Aorta (tissue), 5 donors: ENCODE results near the gene NFE2L1. TPM values are rescaled to one million over a fixed set of nuclear protein-coding genes. Genes with fewer than 3 reads are reported as not detected.

Source experiments
- ATAC-seq: fragments of 200-7000 bp; cut with Tn5 transposase; one replicate; pipeline ENCODE4 v1.9.1; 2022; ENCODE audit warnings: moderate library complexity; ENCODE audit not compliant: low FRiP score
- DNase-seq, 2 donors: peaks; one replicate each; pipeline ENCODE4 v3.0.0-alpha.2; 2020
- H3K27ac ChIP-seq, 2 donors: one replicate each; pipeline ENCODE4 v1.5.1; 2013; ENCODE audit warnings: low read length in 2 of 2, mild to moderate bottlenecking in 2 of 2, moderate library complexity in 2 of 2, control low read depth in 1 of 2, inconsistent platforms in 1 of 2, low read depth in 1 of 2
- H3K27me3 ChIP-seq, 2 donors: one replicate each; pipeline ENCODE4 v1.6.1; 2013; ENCODE audit warnings: control low read depth in 1 of 2, low read length in 1 of 2, mild to moderate bottlenecking in 1 of 2, moderate library complexity in 1 of 2; ENCODE audit not compliant: insufficient read depth in 2 of 2, control insufficient read depth in 1 of 2
- H3K36me3 ChIP-seq, 2 donors: one replicate each; pipeline ENCODE4 v1.6.1; 2013; ENCODE audit warnings: control low read depth in 1 of 2, low read length in 1 of 2, mild to moderate bottlenecking in 1 of 2; ENCODE audit not compliant: insufficient read depth in 2 of 2, control insufficient read depth in 1 of 2
- H3K4me1 ChIP-seq, 2 donors: one replicate each; pipeline ENCODE4 v1.6.1; 2013; ENCODE audit warnings: low read length in 2 of 2, control low read depth in 1 of 2, mild to moderate bottlenecking in 1 of 2, moderate library complexity in 1 of 2; ENCODE audit not compliant: insufficient read depth in 2 of 2, control insufficient read depth in 1 of 2
- H3K4me3 ChIP-seq, 2 donors: one replicate each; pipeline ENCODE4 v1.5.1; 2013; ENCODE audit warnings: low read length in 2 of 2, control low read depth in 1 of 2, mild to moderate bottlenecking in 1 of 2
- H3K9me3 ChIP-seq: one replicate; pipeline ENCODE4 v1.6.1; 2013; ENCODE audit warnings: mild to moderate bottlenecking, low read length; ENCODE audit not compliant: control insufficient read depth
- WGBS, 2 donors: extraction: QIAGEN DNeasy Blood & Tissue Kit; methylation state at CpG; one replicate each; pipeline ENCODE4 v1.1.7; 2013; 5-methylcytosine and 5-hydroxymethylcytosine counted together
- intact Hi-C, 2 donors: fragments of 100-400 bp; cut with DNase I; formaldehyde crosslinking; loops; one replicate each; pipeline versions ENCODE4 v1.14.2 to v1.15.0; 2022
- polyA plus RNA-seq, 2 donors: library from polyadenylated mRNA; stranded (reverse); fragments of 200-250 nt; gene quantifications; one replicate each; pipeline ENCODE4 v1.2.3, GENCODE V29; 2013
- total RNA-seq, 2 donors: library from RNA; stranded (reverse); fragmentation: NEBNext Ultra II Directional; extraction: Animal tissue kit (Norgen Biotek cat#: 25700); gene quantifications; one replicate each; pipeline ENCODE4 v1.2.1, GENCODE V29; 2021
- donor health status: healthy with polysubstance abuse.
- donor health status: Bipolar disorder and iron deficiency.
- donor health status: DM: no; HTN: no; CAD: no.
- donor health status: DM: no; HTN: no; CAD: no.
- donor health status: DM: yes; HTN: yes; CAD: no.

The NFE2L1 gene
- total and polyA plus RNA-seq, 4 donors, result 80.6 to 250 (median 122) TPM

DNA sequence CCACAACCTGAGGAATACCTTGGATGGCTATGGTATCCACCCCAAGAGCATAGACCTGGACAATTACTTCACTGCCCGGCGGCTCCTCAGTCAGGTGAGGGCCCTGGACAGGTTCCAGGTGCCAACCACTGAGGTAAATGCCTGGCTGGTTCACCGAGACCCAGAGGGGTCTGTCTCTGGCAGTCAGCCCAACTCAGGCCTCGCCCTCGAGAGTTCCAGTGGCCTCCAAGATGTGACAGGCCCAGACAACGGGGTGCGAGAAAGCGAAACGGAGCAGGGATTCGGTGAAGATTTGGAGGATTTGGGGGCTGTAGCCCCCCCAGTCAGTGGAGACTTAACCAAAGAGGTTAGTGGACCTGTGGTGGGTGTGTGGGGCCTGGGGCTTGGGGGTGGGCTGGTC lies 3.1 kb downstream of the NFE2L1 start:
- no peaks in the 10 kb centered on the region for H3K27me3 ChIP-seq
- 53 to 59% methylated on average over 10 of the region's 10 CpGs for WGBS, 2 donors
- DNase-seq (no peak), ATAC-seq (no peak)
- H3K4me1 ChIP-seq, result peaks cover 5 to 11% of the 10 kb centered on the region in 2 donors
- intact Hi-C loops, result no loop called here
- no peaks in the 10 kb centered on the region for H3K9me3 ChIP-seq
- peak overlapping the region; percentile 12 to 49 for H3K27ac ChIP-seq
- H3K36me3 ChIP-seq, result no peaks in the 10 kb centered on the region
- no peak overlapping the region for H3K4me3 ChIP-seq

DNA sequence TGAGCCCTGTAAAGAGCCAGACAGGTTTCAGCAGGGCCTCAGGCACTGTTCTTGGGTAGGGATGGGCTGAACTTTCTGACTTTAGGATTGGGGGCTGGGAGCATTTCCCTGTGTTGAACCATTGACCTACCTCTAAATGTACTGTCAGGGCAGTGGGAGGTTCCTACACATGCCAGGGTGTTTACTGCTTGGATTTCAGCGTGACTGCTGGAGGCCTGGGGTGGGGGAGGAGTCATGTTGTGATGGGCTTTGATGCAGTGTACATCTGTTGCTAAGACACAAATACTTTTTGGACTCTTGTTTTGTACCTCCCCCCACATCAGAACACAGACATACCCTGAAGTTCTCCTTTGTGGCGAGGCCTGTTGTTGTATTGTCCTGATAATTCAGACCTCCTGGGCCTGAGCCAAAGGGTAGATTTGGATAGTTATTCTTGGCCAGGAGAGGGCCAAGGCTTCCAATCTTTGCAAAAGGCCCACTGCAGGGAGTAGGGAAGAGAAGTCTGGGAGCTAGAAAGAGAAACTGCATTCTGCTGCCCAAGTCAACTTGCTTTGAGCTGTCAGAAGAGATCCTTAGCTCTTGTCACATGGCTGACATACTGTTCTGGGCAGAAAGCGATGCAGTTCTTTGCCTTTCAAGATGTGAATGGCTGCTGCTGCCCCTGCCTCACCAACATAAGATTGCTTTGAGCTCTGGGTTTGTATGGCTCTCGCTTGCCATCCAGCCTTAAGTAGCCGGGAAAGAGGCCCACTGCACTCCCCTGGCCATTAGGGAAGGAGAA lies 3.7 kb downstream of the NFE2L1 start:
- Histone ChIP-seq H3K4me3 (no peak overlapping the region), H3K4me1 (peaks cover 5 to 11% of the 10 kb centered on the region in 2 donors), H3K27ac (peak overlapping the region; percentile 38 to 49), H3K27me3 (no peaks in the 10 kb centered on the region), H3K36me3 (no peaks in the 10 kb centered on the region), H3K9me3 (no peaks in the 10 kb centered on the region)
- ATAC-seq (peak; percentile 17), DNase-seq (peak in 1 of 2 donors; percentile 71)
- WGBS, 2 donors, result 3 to 8% methylated on average over 5 of the region's 5 CpGs
- intact Hi-C loops, result no loop called here

DNA sequence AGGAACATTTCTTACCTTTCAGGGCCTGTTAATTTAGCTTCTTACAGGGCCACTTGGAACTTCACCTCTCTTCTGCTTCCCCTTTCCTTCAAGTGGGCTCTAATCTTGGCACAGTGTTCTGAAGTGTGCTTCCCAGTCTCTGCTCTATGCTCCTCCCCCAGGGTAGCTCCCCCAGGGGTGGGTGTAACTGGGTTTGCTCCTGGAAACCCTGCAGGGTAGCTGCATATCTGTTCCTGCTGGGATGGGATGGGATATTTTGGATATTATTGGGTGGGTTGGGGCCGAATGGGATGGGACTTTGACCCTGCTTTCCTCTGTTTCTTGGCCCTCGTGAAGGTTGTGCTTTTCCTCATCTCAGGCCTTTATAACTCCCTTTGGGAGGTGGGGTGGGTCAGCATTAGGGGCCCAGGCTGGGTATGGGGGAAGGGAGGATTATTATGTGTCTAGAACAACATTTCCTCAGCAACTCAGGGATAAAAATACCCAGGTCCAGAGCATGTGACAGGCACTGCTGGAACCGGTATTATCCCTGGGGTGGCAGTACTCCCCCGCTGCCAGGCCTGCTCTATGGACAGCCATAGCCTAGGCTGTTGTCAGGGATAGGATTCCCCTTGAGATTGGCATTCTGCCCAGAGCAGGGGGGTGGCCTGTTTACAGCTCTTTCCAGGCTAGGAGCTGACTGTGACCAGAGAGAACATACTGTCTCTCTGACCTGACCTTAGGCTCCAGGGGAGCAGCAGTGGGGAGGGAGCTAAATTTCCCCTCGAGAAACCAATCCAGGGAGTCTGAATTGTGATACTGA lies 5.0 kb downstream of the NFE2L1 start:
- DNase-seq (peak in 1 of 2 donors; percentile 61), ATAC-seq (peak; percentile 30)
- Histone ChIP-seq H3K9me3 (no peaks in the 10 kb centered on the region), H3K27ac (peak overlapping the region; percentile 46 to 49), H3K27me3 (no peaks in the 10 kb centered on the region), H3K4me1 (peaks cover 5 to 11% of the 10 kb centered on the region in 2 donors), H3K36me3 (peaks cover 0 to 4% of the 10 kb centered on the region in 2 donors), H3K4me3 (no peak overlapping the region)
- WGBS, 2 donors, result 6 to 8% methylated on average over 5 of the region's 5 CpGs
- intact Hi-C loops, result no loop called here

DNA sequence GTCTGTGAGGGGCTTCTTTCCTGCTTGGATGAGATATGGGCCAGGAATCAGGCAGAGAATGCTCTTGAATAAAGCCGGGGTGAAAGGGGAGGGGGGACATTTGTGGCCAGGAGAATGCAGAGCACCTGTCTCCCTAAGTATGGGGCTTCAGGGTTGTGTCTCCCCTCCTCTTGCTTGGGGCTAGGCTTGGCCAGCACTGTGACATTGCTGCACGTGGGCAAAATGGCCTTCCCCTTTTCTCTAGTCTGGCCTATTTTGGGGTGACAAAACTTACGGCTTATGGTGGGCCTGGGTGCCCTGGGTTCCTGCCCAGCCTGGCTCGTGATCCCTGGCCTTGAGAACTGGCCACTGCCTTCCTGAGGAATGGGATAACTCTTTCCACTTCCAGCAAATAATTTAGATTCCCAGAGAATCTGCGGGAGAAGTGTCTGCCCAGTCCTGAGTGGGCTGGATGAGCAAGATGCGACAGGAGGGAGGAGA lies 5.6 kb downstream of the NFE2L1 start:
- peaks cover 5 to 11% of the 10 kb centered on the region in 2 donors for H3K4me1 ChIP-seq
- DNase-seq (no peak), ATAC-seq (no peak)
- WGBS, 2 donors, result 9% methylated on average over 6 of the region's 6 CpGs
- H3K36me3 ChIP-seq, result peaks cover 0 to 7% of the 10 kb centered on the region in 2 donors
- no peaks in the 10 kb centered on the region for H3K27me3 ChIP-seq
- intact Hi-C loops, result no loop called here
- H3K9me3 ChIP-seq, result no peaks in the 10 kb centered on the region
- H3K27ac ChIP-seq, result peak overlapping the region; percentile 46 to 49
- no peak overlapping the region for H3K4me3 ChIP-seq

DNA sequence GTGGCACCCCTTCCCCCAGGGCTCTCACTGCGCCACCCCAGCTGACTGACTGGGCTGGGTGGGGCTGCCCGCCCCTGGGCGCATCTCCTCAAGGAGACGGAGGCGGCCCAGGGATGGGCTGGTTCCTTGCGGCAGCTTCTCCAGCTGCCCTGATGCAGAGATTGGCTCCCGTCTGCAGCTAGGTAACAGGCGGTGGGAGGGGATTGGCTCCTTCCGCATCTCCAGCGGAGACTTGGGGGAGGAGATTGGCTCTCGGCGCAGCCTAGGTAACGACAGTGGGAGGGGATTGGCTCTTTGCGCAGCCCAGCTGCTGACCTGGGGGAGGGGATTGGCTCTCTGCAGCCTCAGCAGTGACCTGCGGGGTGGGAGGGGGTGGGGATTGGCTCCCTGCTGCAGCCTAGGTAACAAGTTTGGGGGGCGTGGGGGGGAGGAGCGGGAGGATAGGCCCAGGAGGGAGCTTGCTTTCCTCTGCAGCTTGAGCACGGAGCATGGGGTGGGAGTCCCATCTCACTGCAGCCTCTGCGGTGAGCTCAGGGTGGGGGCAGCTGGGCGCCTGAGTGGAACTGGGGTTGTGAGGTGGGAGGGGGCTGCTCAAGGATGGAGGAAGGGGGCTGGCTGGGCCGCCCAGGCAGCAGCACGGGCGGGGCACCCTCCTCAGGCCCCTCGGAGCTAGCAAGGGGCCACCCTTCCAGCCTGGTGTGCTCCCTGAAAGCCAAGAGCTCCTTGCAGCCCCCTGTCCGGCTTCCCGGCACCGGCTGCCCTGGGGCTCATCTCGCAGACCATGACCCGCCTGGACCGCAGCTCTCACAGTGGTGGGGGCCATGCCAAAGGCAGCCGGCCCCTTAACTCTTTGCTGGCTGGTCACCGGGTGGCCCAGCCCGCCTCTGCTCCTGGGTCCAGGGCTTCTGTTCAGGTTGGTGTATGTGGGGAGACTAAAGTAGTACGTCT lies 6.4 kb downstream of the NFE2L1 start:
- H3K27ac ChIP-seq, result peak overlapping the region in 1 of 2 donors; percentile 49
- no peaks in the 10 kb centered on the region for H3K9me3 ChIP-seq
- peaks cover 0 to 12% of the 10 kb centered on the region in 2 donors for H3K36me3 ChIP-seq
- 7 to 13% methylated on average over 29 to 34 of the region's 34 CpGs for WGBS, 2 donors
- no peaks in the 10 kb centered on the region for H3K27me3 ChIP-seq
- no peak overlapping the region for H3K4me3 ChIP-seq
- peaks cover 5 to 11% of the 10 kb centered on the region in 2 donors for H3K4me1 ChIP-seq
- ATAC-seq (peak; percentile 17), DNase-seq (peak; percentile 72 to 81)
- intact Hi-C loops, result no loop called here

DNA sequence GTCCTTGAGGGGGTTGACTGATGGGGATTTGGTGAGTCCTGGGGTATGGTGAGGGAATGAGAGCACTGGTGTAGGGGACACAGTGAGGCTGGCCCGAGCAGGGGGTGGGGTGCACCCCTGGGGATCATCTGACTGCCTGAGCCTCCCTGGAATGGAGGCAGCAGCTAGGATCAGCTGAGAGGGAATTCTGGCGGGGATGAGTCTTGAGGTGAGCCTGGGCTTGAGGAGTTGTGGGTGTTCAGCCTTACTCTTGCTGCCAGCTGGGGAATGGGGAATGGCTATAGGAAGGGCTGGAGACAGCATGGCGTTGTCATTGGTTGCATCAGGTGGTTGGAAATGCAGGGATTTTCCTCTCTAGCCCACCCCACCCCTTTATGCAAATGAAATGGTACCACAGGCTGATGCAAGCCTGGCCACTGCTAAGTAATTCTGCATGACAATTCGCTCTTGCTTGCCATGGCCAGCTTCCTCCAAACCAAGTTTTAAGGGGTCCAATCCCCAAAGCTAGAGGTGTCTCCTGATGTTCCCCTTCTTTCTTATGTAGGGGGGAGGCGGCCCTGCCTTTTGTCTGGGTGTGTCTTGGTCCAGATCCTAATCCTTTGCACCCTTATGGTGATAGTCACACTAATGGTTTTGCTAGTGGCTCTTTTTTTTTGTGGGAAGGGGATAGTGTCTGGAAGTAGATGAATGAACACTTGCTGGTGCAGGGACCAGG lies 7.5 kb downstream of the NFE2L1 start:
- H3K27me3 ChIP-seq, result no peaks in the 10 kb centered on the region
- H3K36me3 ChIP-seq, result peaks cover 0 to 14% of the 10 kb centered on the region in 2 donors
- no peaks in the 10 kb centered on the region for H3K9me3 ChIP-seq
- H3K4me1 ChIP-seq, result peaks cover 5 to 11% of the 10 kb centered on the region in 2 donors
- no peak for DNase-seq
- no peak for ATAC-seq
- WGBS, 2 donors, result 75 to 77% methylated on average over 5 of the region's 5 CpGs
- intact Hi-C loops, result no loop called here
- no peak overlapping the region for H3K27ac ChIP-seq
- H3K4me3 ChIP-seq, result no peak overlapping the region

DNA sequence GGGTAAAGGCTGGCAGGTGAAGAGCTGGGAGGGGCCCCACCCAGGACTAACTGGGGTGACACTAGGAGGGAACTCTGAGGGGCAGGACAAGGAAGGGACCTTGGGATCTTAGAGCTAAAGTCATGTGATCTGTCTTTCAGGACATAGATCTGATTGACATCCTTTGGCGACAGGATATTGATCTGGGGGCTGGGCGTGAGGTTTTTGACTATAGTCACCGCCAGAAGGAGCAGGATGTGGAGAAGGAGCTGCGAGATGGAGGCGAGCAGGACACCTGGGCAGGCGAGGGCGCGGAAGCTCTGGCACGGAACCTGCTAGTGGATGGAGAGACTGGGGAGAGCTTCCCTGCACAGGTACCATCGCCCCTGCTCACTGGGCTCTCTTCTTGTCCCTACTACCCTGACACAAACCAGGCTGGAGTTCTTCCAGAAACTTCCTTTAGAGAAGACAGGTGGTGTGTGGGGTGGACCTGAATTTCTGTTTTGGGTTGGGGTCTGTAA lies 8.1 kb downstream of the NFE2L1 start:
- H3K36me3 ChIP-seq, result peaks cover 0 to 14% of the 10 kb centered on the region in 2 donors
- peaks cover 5 to 8% of the 10 kb centered on the region in 2 donors for H3K4me1 ChIP-seq
- WGBS, 2 donors, result 93% methylated on average over 10 of the region's 10 CpGs
- no peaks in the 10 kb centered on the region for H3K9me3 ChIP-seq
- no peak overlapping the region for H3K27ac ChIP-seq
- H3K4me3 ChIP-seq, result no peak overlapping the region
- DNase-seq (no peak), ATAC-seq (no peak)
- intact Hi-C loops, result no loop called here
- H3K27me3 ChIP-seq, result no peaks in the 10 kb centered on the region
